Parathyroid adenoma (tissue), 2 donors: ENCODE measurements around the gene ARHGAP20.

Experiments
- H2AFZ ChIP-seq: fragments of 300-600 bp; sonication (generic); one replicate; pipeline ENCODE4 v1.7.0; 2017; ENCODE audit warnings: antibody characterized with exemption, mild to moderate bottlenecking
- H3K27ac ChIP-seq: fragments of 300-600 bp; sonication (generic); one replicate; pipeline ENCODE4 v1.7.0; 2017
- H3K27me3 ChIP-seq: fragments of 300-600 bp; sonication (generic); one replicate; pipeline ENCODE4 v1.7.0; 2017; ENCODE audit warnings: low read length; ENCODE audit not compliant: control insufficient read depth, insufficient read depth
- H3K36me3 ChIP-seq: fragments of 300-600 bp; sonication (generic); one replicate; pipeline ENCODE4 v1.7.0; 2017; ENCODE audit warnings: low read length; ENCODE audit not compliant: control insufficient read depth, insufficient read depth
- H3K4me1 ChIP-seq: fragments of 300-600 bp; sonication (generic); one replicate; pipeline ENCODE4 v1.7.0; 2017; ENCODE audit warnings: control low read depth
- H3K4me2 ChIP-seq: fragments of 300-600 bp; sonication (generic); one replicate; pipeline ENCODE4 v1.7.0; 2017; ENCODE audit warnings: low read length
- H3K4me3 ChIP-seq: fragments of 300-600 bp; sonication (generic); one replicate; pipeline ENCODE4 v1.7.0; 2017; ENCODE audit warnings: low read depth, low read length
- H3K79me2 ChIP-seq: fragments of 300-600 bp; sonication (generic); one replicate; pipeline ENCODE4 v1.7.0; 2017; ENCODE audit warnings: control low read depth
- H3K9ac ChIP-seq: fragments of 300-600 bp; sonication (generic); one replicate; pipeline ENCODE4 v1.7.0; 2017; ENCODE audit warnings: mild to moderate bottlenecking
- H3K9me3 ChIP-seq: fragments of 300-600 bp; sonication (generic); one replicate; pipeline ENCODE4 v1.7.0; 2017; ENCODE audit warnings: low read length; ENCODE audit not compliant: control insufficient read depth
- TF ChIP-seq, protein P1 (sequence below): fragments of 300-600 bp; sonication (generic); IDR thresholded peaks from one replicate; pipeline ENCODE4 v1.7.0; 2017; ENCODE audit warnings: antibody characterized with exemption, mild to moderate bottlenecking
- donor health status: primary hyperparathyroidism.

Gene ARHGAP20

DNA sequence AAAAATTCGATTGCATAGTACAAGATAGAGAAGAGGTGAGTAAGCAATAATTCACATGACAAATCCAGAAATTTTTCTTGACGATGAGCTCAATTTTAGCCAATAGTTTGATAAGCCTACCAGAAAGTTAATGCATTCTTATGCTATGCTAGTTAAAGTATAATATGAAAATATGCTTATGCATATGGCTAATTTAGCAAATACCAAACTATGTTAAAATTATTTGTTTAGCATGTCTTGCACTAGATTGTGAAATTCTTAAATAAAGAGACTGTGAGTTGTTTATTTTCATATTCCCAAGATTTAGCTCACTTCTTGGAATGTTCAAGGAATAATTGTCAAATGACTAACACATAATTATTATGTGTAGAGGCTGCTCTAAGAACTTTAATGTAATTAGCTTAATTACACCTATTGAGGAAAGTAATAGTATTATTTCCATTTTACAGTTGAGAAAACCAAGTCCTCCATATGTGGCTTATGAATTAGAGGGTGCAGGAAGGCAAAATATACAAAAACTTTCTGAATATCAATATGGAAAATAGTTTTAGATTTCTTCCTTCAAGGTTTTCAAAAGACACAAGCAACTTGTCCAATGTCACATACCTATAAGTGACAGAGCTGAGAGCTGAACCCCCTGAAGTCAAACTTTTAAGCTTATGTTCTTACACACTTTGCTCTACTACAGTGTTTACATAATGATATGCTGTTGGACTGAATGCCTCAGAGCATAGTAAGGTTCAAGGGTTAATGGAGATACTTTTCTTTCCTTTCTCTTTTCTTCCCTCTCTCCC is 45.9 kb upstream of the ARHGAP20 start:
- H3K27me3 ChIP-seq = no peaks in the 10 kb centered on the region
- no peak overlapping the region for H3K4me2 ChIP-seq
- H3K9me3 ChIP-seq = no peaks in the 10 kb centered on the region
- H2AFZ ChIP-seq = no peak overlapping the region
- TF ChIP-seq, protein P1, sequence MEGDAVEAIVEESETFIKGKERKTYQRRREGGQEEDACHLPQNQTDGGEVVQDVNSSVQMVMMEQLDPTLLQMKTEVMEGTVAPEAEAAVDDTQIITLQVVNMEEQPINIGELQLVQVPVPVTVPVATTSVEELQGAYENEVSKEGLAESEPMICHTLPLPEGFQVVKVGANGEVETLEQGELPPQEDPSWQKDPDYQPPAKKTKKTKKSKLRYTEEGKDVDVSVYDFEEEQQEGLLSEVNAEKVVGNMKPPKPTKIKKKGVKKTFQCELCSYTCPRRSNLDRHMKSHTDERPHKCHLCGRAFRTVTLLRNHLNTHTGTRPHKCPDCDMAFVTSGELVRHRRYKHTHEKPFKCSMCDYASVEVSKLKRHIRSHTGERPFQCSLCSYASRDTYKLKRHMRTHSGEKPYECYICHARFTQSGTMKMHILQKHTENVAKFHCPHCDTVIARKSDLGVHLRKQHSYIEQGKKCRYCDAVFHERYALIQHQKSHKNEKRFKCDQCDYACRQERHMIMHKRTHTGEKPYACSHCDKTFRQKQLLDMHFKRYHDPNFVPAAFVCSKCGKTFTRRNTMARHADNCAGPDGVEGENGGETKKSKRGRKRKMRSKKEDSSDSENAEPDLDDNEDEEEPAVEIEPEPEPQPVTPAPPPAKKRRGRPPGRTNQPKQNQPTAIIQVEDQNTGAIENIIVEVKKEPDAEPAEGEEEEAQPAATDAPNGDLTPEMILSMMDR = no peak
- no peaks in the 10 kb centered on the region for H3K79me2 ChIP-seq
- no peak overlapping the region for H3K9ac ChIP-seq
- no peaks in the 10 kb centered on the region for H3K36me3 ChIP-seq
- no peak overlapping the region for H3K4me3 ChIP-seq
- no peaks in the 10 kb centered on the region for H3K4me1 ChIP-seq
- no peak overlapping the region for H3K27ac ChIP-seq

DNA sequence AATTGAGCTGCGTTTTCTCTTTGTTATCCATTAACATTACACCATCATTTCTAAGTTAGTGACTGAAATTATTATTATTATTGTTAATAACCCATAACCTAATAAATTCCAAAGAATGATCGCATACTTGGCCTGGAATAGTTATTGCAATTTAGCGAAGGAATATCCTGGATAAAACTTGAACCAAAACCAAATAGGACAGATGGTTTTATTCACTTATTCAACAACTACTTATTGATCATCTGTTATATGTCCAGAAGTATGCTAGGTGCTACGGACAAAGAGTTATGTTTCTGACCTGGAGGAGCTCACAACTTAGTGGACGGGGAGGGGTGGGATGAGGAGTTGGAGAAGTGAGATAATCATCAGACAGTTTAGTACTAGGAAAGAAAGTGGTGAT is 44.8 kb upstream of the ARHGAP20 start:
- H3K27me3 ChIP-seq = no peaks in the 10 kb centered on the region
- H2AFZ ChIP-seq = no peak overlapping the region
- H3K4me3 ChIP-seq = no peak overlapping the region
- no peaks in the 10 kb centered on the region for H3K9me3 ChIP-seq
- H3K9ac ChIP-seq = no peak overlapping the region
- H3K4me2 ChIP-seq = no peak overlapping the region
- TF ChIP-seq, protein P1 = no peak
- no peak overlapping the region for H3K27ac ChIP-seq
- no peaks in the 10 kb centered on the region for H3K79me2 ChIP-seq
- H3K4me1 ChIP-seq = no peaks in the 10 kb centered on the region
- no peaks in the 10 kb centered on the region for H3K36me3 ChIP-seq

- Histone ChIP-seq H3K27ac (no peak overlapping the region), H2AFZ (no peak overlapping the region), H3K79me2 (no peaks in the 10 kb centered on the region), H3K36me3 (no peaks in the 10 kb centered on the region), H3K9ac (no peak overlapping the region), H3K9me3 (no peaks in the 10 kb centered on the region), H3K4me1 (no peaks in the 10 kb centered on the region), H3K4me3 (no peak overlapping the region), H3K4me2 (no peak overlapping the region), H3K27me3 (no peaks in the 10 kb centered on the region)
- TF ChIP-seq, protein P1 = no peak
These were observed 43.7 kb upstream of the ARHGAP20 start for GRCh38 chr11:110755941-110756340.

DNA sequence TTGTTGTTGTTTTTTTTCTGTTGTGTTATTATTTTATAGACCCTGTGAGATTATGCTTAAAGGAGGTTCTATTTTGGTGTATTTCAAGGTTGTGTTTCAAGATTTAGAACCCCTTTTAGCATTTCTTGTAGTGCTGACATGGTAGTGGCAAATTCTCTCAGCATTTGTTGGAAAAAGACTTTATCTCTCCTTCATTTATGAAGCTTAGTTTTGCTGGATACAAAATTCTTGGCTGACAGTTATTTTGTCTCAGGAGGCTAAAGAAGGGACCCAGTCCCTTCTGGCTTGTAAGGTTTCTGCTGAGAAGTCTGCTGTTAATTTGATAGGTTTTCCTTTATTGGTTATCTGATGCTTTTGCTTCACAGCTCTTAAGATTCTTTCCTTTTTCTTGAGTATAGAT is 40.7 kb upstream of the ARHGAP20 start:
- H3K9ac ChIP-seq = no peak overlapping the region
- no peak overlapping the region for H2AFZ ChIP-seq
- H3K27ac ChIP-seq = no peak overlapping the region
- H3K36me3 ChIP-seq = no peaks in the 10 kb centered on the region
- no peaks in the 10 kb centered on the region for H3K27me3 ChIP-seq
- no peaks in the 10 kb centered on the region for H3K4me1 ChIP-seq
- TF ChIP-seq, protein P1 = no peak
- H3K79me2 ChIP-seq = no peaks in the 10 kb centered on the region
- no peak overlapping the region for H3K4me3 ChIP-seq
- H3K4me2 ChIP-seq = no peak overlapping the region
- no peaks in the 10 kb centered on the region for H3K9me3 ChIP-seq

GRCh38 chr11:110750100-110750499 is 37.9 kb upstream of the ARHGAP20 start:
- H3K4me3 ChIP-seq = no peak overlapping the region
- no peaks in the 10 kb centered on the region for H3K27me3 ChIP-seq
- H3K27ac ChIP-seq = no peak overlapping the region

More at GRCh38 chr11:110750100-110750499, 37.9 kb upstream of the ARHGAP20 start:
- Histone ChIP-seq H3K9ac (no peak overlapping the region), H2AFZ (no peak overlapping the region), H3K79me2 (no peaks in the 10 kb centered on the region), H3K36me3 (no peaks in the 10 kb centered on the region), H3K4me1 (no peaks in the 10 kb centered on the region), H3K4me2 (no peak overlapping the region), H3K9me3 (no peaks in the 10 kb centered on the region)
- TF ChIP-seq, protein P1 = no peak
